NCI-H1436 treated with DMSO at 0.1 percent for 48 hours (cell line): Measurements from ENCODE around the gene STX17.
"Not testable (repeated sequence)": the region's sequence is repeated elsewhere in the genome, so short reads cannot be mapped to it uniquely, and the experiment has no call there.

Experiments
- DNase-seq: peaks from one replicate; lab custom pipeline; 2025; lab: John Stamatoyannopoulos, UW

STX17 gene

GRCh38 chr9:99906403-99907207 lies at the start of gene STX17:
TSS of gene STX17 (plus strand) at chr9:99906654. CDS start at chr9:99915240, 8,586 bp downstream.
- DNase-seq: no peak

- DNase-seq: not testable (repeated sequence)
Observed at GRCh38 chr9:99857576-99857975, 48.9 kb upstream of the STX17 start.

- DNase-seq: no peak
Observed at GRCh38 chr9:99858087-99858486, 48.4 kb upstream of the STX17 start.

- DNase-seq: no peak
Observed at GRCh38 chr9:99859243-99859980, 47.0 kb upstream of the STX17 start.

- DNase-seq: no peak
Observed at GRCh38 chr9:99860266-99860665, 46.2 kb upstream of the STX17 start.

GRCh38 chr9:99863955-99864354 lies 42.5 kb upstream of the STX17 start:
- DNase-seq: no peak

GRCh38 chr9:99866398-99866797 lies 40.1 kb upstream of the STX17 start:
- no peak for DNase-seq

GRCh38 chr9:99867536-99867935 lies 38.9 kb upstream of the STX17 start:
- no peak for DNase-seq

- no peak for DNase-seq
Observed at GRCh38 chr9:99867968-99868367, 38.5 kb upstream of the STX17 start.

GRCh38 chr9:99868845-99869244 lies 37.6 kb upstream of the STX17 start:
- DNase-seq: no peak

- DNase-seq: no peak
Observed at GRCh38 chr9:99870126-99870525, 36.3 kb upstream of the STX17 start.

GRCh38 chr9:99873531-99873930 lies 32.9 kb upstream of the STX17 start:
- no peak for DNase-seq

GRCh38 chr9:99873943-99874584 lies 32.4 kb upstream of the STX17 start:
- DNase-seq: no peak

GRCh38 chr9:99876190-99876589 lies 30.3 kb upstream of the STX17 start:
- DNase-seq: no peak

GRCh38 chr9:99878651-99879050 lies 27.8 kb upstream of the STX17 start:
- no peak for DNase-seq

- DNase-seq: no peak
Observed at GRCh38 chr9:99881769-99882168, 24.7 kb upstream of the STX17 start.

GRCh38 chr9:99885747-99886146 lies 20.7 kb upstream of the STX17 start:
- no peak for DNase-seq

GRCh38 chr9:99889120-99889519 lies 17.3 kb upstream of the STX17 start:
- no peak for DNase-seq

GRCh38 chr9:99894826-99895225 lies 11.6 kb upstream of the STX17 start:
- no peak for DNase-seq

- DNase-seq: no peak
Observed at GRCh38 chr9:99895510-99895909, 10.9 kb upstream of the STX17 start.

GRCh38 chr9:99896119-99896518 lies 10.3 kb upstream of the STX17 start:
- no peak for DNase-seq

GRCh38 chr9:99903393-99903792 lies 3.1 kb upstream of the STX17 start:
- no peak for DNase-seq

GRCh38 chr9:99905833-99906402 lies 536 bp upstream of the STX17 start:
- DNase-seq: no peak
